WTC11 (cell line): ENCODE results near the gene RAB15. TPM values are rescaled to one million over a fixed set of nuclear protein-coding genes. Genes with fewer than 3 reads are reported as not detected.
A peak's percentile ranks its signal among the peaks of the same experiment; 100 is the strongest.

Source experiments
- ATAC-seq: fragments of 200-7000 bp; cut with Tn5 transposase; 2 replicates; pipeline ENCODE4 v1.10.0; 2021; ENCODE audit warnings: mild to moderate bottlenecking, moderate library complexity
- Bru-seq: library from RNA; stranded (reverse); fragments of 400-500 nt; gene quantifications from one replicate; lab custom pipeline; 2021; lab: Mats Ljungman, UMichigan
- CTCF ChIA-PET: fragments of 300-600 bp; sonication (Branson Sonifier 250); formaldehyde crosslinking; loops from one replicate; lab custom pipeline; 2021; ENCODE audit warnings: antibody characterized with exemption; lab: Charles Lee
- POLR2A ChIA-PET: fragments of 350-600 bp; sonication (Branson Sonifier 250); formaldehyde crosslinking; loops from one replicate; lab custom pipeline; 2021; ENCODE audit warnings: antibody characterized with exemption; lab: Charles Lee
- DNase-seq: peaks from one replicate; pipeline ENCODE4 v3.0.0; 2021; ENCODE audit warnings: low spot score
- H3K27ac Mint-ChIP-seq: 2 replicates; pipeline ENCODE4 v1.8.0; 2021; ENCODE audit warnings: mixed read lengths
- H3K27me3 Mint-ChIP-seq: 2 replicates; pipeline ENCODE4 v1.8.0; 2021; ENCODE audit warnings: low read depth, mild to moderate bottlenecking, moderate library complexity, mixed read lengths
- H3K36me3 Mint-ChIP-seq: 2 replicates; pipeline ENCODE4 v1.8.0; 2021; ENCODE audit warnings: mixed read lengths
- H3K4me1 Mint-ChIP-seq: 2 replicates; pipeline ENCODE4 v1.8.0; 2022; ENCODE audit warnings: mixed read lengths
- H3K4me3 Mint-ChIP-seq: 2 replicates; pipeline ENCODE4 v1.8.0; 2021; ENCODE audit warnings: mild to moderate bottlenecking, moderate library complexity, mixed read lengths
- H3K9me3 Mint-ChIP-seq: 2 replicates; pipeline ENCODE4 v1.8.0; 2021; ENCODE audit warnings: mixed read lengths
- AR ChIP-seq: fragments of 250-450 bp; sonication (Bioruptor Pico); IDR thresholded peaks from 2 replicates; pipeline ENCODE4 v1.9.0; 2021; ENCODE audit warnings: mild to moderate bottlenecking
- ETV6 ChIP-seq: sonication (generic); formaldehyde crosslinking; IDR thresholded peaks from 2 replicates; pipeline ENCODE4 v1.8.1; 2022; ENCODE audit warnings: mild to moderate bottlenecking, missing genetic modification reagents
- JAZF1 ChIP-seq: fragments of 250-450 bp; sonication (Bioruptor Pico); IDR thresholded peaks from 2 replicates; pipeline ENCODE4 v1.9.0; 2021; ENCODE audit warnings: moderate library complexity, mild to moderate bottlenecking, inconsistent platforms
- SOX15 ChIP-seq: fragments of 250-450 bp; sonication (Bioruptor Pico); IDR thresholded peaks from 2 replicates; pipeline ENCODE4 v1.9.0; 2021; ENCODE audit warnings: mild to moderate bottlenecking
- SP1 ChIP-seq: sonication (generic); formaldehyde crosslinking; conservative IDR thresholded peaks from 2 replicates; pipeline ENCODE4 v1.8.1; 2022; ENCODE audit warnings: missing genetic modification reagents
- USF2 ChIP-seq: sonication (generic); formaldehyde crosslinking; IDR thresholded peaks from 2 replicates; pipeline ENCODE4 v1.8.1; 2023; ENCODE audit warnings: mild to moderate bottlenecking, missing genetic modification reagents, moderate library complexity
- ZMAT4 ChIP-seq: fragments of 250-450 bp; sonication (Bioruptor Pico); IDR thresholded peaks from 2 replicates; pipeline ENCODE4 v1.9.0; 2021; ENCODE audit warnings: mild to moderate bottlenecking
- ZNF138 ChIP-seq: sonication (generic); formaldehyde crosslinking; conservative IDR thresholded peaks from 2 replicates; pipeline ENCODE4 v1.8.1; 2022; ENCODE audit warnings: mild to moderate bottlenecking, moderate library complexity, missing genetic modification reagents
- ZNF232 ChIP-seq: sonication (generic); formaldehyde crosslinking; IDR thresholded peaks from 2 replicates; pipeline ENCODE4 v1.8.0; 2022; ENCODE audit warnings: mild to moderate bottlenecking, missing genetic modification reagents
- ZNF532 ChIP-seq: fragments of 250-450 bp; sonication (Bioruptor Pico); IDR thresholded peaks from 2 replicates; pipeline ENCODE4 v1.9.0; 2021; ENCODE audit warnings: mild to moderate bottlenecking, borderline replicate concordance
- long read RNA-seq, 3 experiments: library from RNA in 1 of 3; library from capped mRNA in 1 of 3; library from polyadenylated mRNA in 1 of 3; unstranded in 2 of 3; stranded (forward) in 1 of 3; transcript quantifications; one replicate each; pipeline ENCODE4 v2.0.0, GENCODE V29; 2021
- total RNA-seq: library from RNA; stranded (reverse); gene quantifications from 3 replicates; pipeline ENCODE4 v1.2.3, GENCODE V29; 2021
- TF ChIP-seq, protein P1 (sequence below): fragments of 200-600 bp; IDR thresholded peaks from 2 replicates; pipeline ENCODE4 v1.8.0; 2022; ENCODE audit warnings: antibody characterized with exemption
- TF ChIP-seq, protein P2 (sequence below): sonication (generic); formaldehyde crosslinking; IDR thresholded peaks from 2 replicates; pipeline ENCODE4 v1.8.0; 2023; ENCODE audit warnings: mild to moderate bottlenecking, missing genetic modification reagents

Gene RAB15
- total RNA-seq: 38.4 to 49.1 TPM (median 38.6 TPM) in 3 replicates
- Bru-seq, nascent RNA: percentile 64 among the genes with signal in this experiment
- long read RNA-seq, experiment 1, transcript RAB15-203 (7 exons, 3,515 nt): major isoform, 289 of 395 reads
- long read RNA-seq, experiment 1, transcript RAB15-201 (7 exons, 3,391 nt): minor isoform, 8 of 395 reads
- long read RNA-seq, experiment 1, transcript RAB15-207 (8 exons, 3,518 nt): minor isoform, 26 of 395 reads
- long read RNA-seq, experiment 1, partial matches to known transcripts: 18 of 395 reads
- long read RNA-seq, experiment 1, other reads (novel, unspliced or antisense): 54 of 395 reads
- long read RNA-seq, experiment 2, transcript RAB15-203 (7 exons, 3,515 nt): major isoform, 25 of 56 reads
- long read RNA-seq, experiment 2, partial matches to known transcripts: 5 of 56 reads
- long read RNA-seq, experiment 2, other reads (novel, unspliced or antisense): 25 of 56 reads
- long read RNA-seq, experiment 3, partial matches to known transcripts: 0 of 4 reads
- long read RNA-seq, experiment 3, other reads (novel, unspliced or antisense): 4 of 4 reads

DNA sequence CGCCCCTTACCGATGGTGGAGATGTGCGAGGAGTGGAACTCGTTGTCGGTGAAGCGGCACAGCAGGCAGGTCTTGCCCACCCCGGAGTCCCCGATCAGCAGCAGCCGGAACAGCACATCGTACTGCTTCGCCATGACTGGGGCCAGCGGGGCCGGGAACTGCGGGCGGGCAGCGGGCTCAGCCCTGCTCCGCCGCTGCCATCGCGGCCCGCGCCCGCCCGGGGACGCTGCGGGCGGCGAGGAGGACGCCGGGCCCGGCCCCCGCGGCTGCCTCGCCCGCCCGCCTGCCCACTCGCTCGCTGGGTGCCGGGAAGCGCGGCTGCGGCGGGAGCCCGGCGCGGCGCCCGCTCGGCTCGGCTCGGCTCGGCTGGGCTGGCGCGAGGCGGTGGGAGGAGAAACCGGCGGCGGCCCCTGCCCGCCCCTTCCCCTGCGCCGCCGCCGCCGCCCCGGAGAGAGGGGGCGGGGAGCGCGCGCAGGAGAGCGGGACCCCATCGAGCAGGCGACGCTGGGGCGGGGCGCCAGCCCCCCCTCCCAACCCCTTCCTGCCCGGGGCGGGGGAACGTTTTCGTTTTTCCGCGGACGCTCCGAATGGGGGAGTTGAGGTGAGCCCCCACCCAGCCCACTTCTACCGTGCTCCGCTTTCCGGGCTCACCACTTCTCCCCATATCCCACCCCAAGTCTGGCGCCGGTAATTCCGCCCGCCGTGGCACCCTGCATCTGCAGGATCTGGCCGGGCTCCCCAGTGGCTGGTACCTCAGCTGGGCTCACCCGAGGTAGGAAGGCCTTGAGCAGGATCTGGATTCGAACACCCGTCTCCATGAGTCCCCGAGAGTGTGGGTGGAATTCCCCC lies at the start of gene RAB15:
Gene RAB15 (minus strand): TSS at position 394 of the 849 bp plus-strand sequence. CDS start 260 bp downstream, at position 134.
- ChIA-PET POLR2A (no interaction called here), CTCF (interaction anchor here (0.8 to 4.2 kb wide), 3 partner anchors 11 to 80 kb away, joined by 3 to 26 read pairs (median 11); no protein-coding TSS in a partner anchor)
- peaks cover 13% of the 10 kb centered on the region for H3K36me3 Mint-ChIP-seq
- 0 out of 2 replicates have a peak, but pooled peaks have one; percentile 27 for TF ChIP-seq ETV6
- TF ChIP-seq SOX15 (CRISPR knock-in tag): no peak
- DNase-seq (peak; percentile 43), ATAC-seq (peak; percentile 62)
- no peak within 1 kb of the TSS for H3K27ac Mint-ChIP-seq
- no peaks in the 10 kb centered on the region; the same call in 1 of the 2 replicates for H3K27me3 Mint-ChIP-seq
- peak within 1 kb of the TSS; percentile 78 for H3K4me3 Mint-ChIP-seq
- H3K4me1 Mint-ChIP-seq: peaks cover 72% of the 10 kb centered on the region
- no peaks in the 10 kb centered on the region for H3K9me3 Mint-ChIP-seq

GRCh38 chr14:65019944-65020566 lies 47.9 kb upstream of the RAB15 start:
- no peak overlapping the region for H3K4me3 Mint-ChIP-seq
- peaks cover 3% of the 10 kb centered on the region; the same call in 1 of the 2 replicates for H3K4me1 Mint-ChIP-seq
- no peaks in the 10 kb centered on the region for H3K27me3 Mint-ChIP-seq
- no peak overlapping the region for H3K27ac Mint-ChIP-seq
- DNase-seq (no peak), ATAC-seq (peak; percentile 87)
- H3K36me3 Mint-ChIP-seq: peaks cover 16% of the 10 kb centered on the region
- H3K9me3 Mint-ChIP-seq: no peaks in the 10 kb centered on the region
- CTCF ChIA-PET: interaction anchor here (0.6 to 2.6 kb wide), 38 partner anchors 9 to 590 kb away, joined by 3 to 29 read pairs (median 4); partner anchors contain the start of genes CHURC1, FNTB, GPX2 and SPTB
- POLR2A ChIA-PET: no interaction called here
- TF ChIP-seq USF2 (CRISPR knock-in tag) (no peak), JAZF1 (CRISPR knock-in tag) (no peak)
- TF ChIP-seq, protein P1, sequence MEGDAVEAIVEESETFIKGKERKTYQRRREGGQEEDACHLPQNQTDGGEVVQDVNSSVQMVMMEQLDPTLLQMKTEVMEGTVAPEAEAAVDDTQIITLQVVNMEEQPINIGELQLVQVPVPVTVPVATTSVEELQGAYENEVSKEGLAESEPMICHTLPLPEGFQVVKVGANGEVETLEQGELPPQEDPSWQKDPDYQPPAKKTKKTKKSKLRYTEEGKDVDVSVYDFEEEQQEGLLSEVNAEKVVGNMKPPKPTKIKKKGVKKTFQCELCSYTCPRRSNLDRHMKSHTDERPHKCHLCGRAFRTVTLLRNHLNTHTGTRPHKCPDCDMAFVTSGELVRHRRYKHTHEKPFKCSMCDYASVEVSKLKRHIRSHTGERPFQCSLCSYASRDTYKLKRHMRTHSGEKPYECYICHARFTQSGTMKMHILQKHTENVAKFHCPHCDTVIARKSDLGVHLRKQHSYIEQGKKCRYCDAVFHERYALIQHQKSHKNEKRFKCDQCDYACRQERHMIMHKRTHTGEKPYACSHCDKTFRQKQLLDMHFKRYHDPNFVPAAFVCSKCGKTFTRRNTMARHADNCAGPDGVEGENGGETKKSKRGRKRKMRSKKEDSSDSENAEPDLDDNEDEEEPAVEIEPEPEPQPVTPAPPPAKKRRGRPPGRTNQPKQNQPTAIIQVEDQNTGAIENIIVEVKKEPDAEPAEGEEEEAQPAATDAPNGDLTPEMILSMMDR: 0 out of 2 replicates have a peak, but pooled peaks have one; percentile 20

DNA sequence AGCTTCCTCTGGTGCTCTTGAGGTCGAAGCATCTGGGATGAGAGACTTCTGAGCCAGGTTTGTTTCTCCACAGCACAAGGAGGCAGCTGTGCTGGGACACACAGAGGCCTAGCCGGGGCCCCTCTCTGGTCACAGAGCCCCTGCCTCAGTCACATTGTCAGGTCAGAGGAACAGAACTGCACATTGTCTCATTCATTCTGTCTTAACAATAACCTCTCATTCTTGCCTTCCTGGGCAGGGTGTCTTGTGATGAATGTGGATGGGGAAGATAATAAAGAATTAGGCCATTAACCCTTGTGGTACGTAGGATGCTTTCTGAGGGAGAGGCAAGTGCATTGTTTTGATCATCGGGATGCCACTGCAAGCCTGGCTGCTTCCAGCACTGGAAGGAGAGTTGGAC lies 44.3 kb upstream of the RAB15 start:
- ChIA-PET CTCF (interaction anchor here (1.0 kb wide), 1 partner anchor 29 kb away, joined by 3 read pairs; no protein-coding TSS in a partner anchor), POLR2A (no interaction called here)
- H3K27me3 Mint-ChIP-seq: no peaks in the 10 kb centered on the region
- H3K36me3 Mint-ChIP-seq: peaks cover 23% of the 10 kb centered on the region
- no peak overlapping the region for H3K4me3 Mint-ChIP-seq
- no peak overlapping the region for H3K27ac Mint-ChIP-seq
- ATAC-seq: no peak
- H3K4me1 Mint-ChIP-seq: peaks cover 3% of the 10 kb centered on the region; the same call in 1 of the 2 replicates
- DNase-seq: no peak
- no peaks in the 10 kb centered on the region for H3K9me3 Mint-ChIP-seq
- TF ChIP-seq SP1 (no peak), ZNF138 (CRISPR knock-in tag) (no peak), AR (CRISPR knock-in tag) (no peak), ZNF232 (CRISPR knock-in tag) (no peak), ZMAT4 (no peak), ZNF532 (no peak)
- TF ChIP-seq, protein P2, sequence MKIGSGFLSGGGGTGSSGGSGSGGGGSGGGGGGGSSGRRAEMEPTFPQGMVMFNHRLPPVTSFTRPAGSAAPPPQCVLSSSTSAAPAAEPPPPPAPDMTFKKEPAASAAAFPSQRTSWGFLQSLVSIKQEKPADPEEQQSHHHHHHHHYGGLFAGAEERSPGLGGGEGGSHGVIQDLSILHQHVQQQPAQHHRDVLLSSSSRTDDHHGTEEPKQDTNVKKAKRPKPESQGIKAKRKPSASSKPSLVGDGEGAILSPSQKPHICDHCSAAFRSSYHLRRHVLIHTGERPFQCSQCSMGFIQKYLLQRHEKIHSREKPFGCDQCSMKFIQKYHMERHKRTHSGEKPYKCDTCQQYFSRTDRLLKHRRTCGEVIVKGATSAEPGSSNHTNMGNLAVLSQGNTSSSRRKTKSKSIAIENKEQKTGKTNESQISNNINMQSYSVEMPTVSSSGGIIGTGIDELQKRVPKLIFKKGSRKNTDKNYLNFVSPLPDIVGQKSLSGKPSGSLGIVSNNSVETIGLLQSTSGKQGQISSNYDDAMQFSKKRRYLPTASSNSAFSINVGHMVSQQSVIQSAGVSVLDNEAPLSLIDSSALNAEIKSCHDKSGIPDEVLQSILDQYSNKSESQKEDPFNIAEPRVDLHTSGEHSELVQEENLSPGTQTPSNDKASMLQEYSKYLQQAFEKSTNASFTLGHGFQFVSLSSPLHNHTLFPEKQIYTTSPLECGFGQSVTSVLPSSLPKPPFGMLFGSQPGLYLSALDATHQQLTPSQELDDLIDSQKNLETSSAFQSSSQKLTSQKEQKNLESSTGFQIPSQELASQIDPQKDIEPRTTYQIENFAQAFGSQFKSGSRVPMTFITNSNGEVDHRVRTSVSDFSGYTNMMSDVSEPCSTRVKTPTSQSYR (CRISPR knock-in tag): no peak
